NT2/D1 (cell line): Measurements from ENCODE around the gene MYO15B.

Experiments used
- SUZ12 ChIP-seq: IDR thresholded peaks from 2 replicates; pipeline ENCODE4 v1.6.1; 2011; ENCODE audit not compliant: insufficient read length, insufficient read depth; ENCODE audit errors: extremely low read depth
- YY1 ChIP-seq: IDR thresholded peaks from 2 replicates; pipeline ENCODE4 v1.6.1; 2011; ENCODE audit not compliant: insufficient read length, insufficient read depth

DNA sequence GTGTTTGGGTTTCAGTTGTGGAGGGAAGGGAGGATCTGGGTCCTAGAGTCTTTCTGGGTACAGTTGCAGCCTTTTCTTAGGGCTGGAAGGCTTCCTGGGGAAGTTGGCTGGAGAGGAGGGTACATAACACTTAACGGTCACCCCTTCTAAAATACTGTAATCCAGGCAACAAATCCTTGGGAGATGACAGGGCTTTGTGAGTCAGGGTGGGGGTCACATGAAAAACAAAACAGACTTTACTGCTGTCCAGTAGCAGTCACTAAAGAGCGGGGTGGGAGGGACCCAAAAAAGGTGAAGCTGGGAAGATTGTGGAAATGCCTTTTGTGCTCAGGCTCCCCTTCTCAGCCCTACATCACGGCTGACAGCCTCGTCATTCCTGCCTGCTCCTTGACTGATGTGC, 85.9 kb downstream of the MYO15B start:
- TF ChIP-seq SUZ12 (no peak), YY1 (no peak)
